Measurements from ENCODE around the gene MRPL20.
"Not testable (repeated sequence)": the region's sequence is repeated elsewhere in the genome, so short reads cannot be mapped to it uniquely, and the experiment has no call there.

The MRPL20 gene

GRCh38 chr1:1437033-1437903 lies 30.2 kb upstream of the MRPL20 start:
- no peak for DNase-seq (ENCODE audit: low read depth in 2 of 2)

- no peak for DNase-seq (ENCODE audit: low read depth in 2 of 2)
These were observed 29.5 kb upstream of the MRPL20 start for GRCh38 chr1:1436630-1437032.

GRCh38 chr1:1435911-1436629 lies 29.0 kb upstream of the MRPL20 start:
- no peak for DNase-seq (ENCODE audit: low read depth in 2 of 2)

GRCh38 chr1:1435106-1435903 lies 28.2 kb upstream of the MRPL20 start, which contains the start of gene VWA1:
Gene VWA1, plus strand, starts transcription at chr1:1435690. Its CDS starts 59 bp downstream, at chr1:1435749.
- peak; percentile 54 to 56 for DNase-seq (ENCODE audit: low read depth in 2 of 2)

- DNase-seq (ENCODE audit: low read depth in 2 of 2): no peak
These were observed 27.7 kb upstream of the MRPL20 start for GRCh38 chr1:1434824-1435105.

- DNase-seq (ENCODE audit: low read depth in 2 of 2): no peak
These were observed 27.2 kb upstream of the MRPL20 start for GRCh38 chr1:1434131-1434823.

GRCh38 chr1:1433804-1434130 lies 26.7 kb upstream of the MRPL20 start:
- DNase-seq (ENCODE audit: low read depth in 2 of 2): peak; percentile 22 to 62

- DNase-seq (ENCODE audit: low read depth in 2 of 2): no peak
These were observed 26.1 kb upstream of the MRPL20 start for GRCh38 chr1:1432951-1433803.

- DNase-seq (ENCODE audit: low read depth in 2 of 2): no peak
These were observed 25.3 kb upstream of the MRPL20 start for GRCh38 chr1:1432274-1432950.

GRCh38 chr1:1431845-1432273 lies 24.8 kb upstream of the MRPL20 start:
- DNase-seq (ENCODE audit: low read depth in 2 of 2): no peak

GRCh38 chr1:1430992-1431844 lies 24.1 kb upstream of the MRPL20 start:
- no peak for DNase-seq (ENCODE audit: low read depth in 2 of 2)

- no peak for DNase-seq (ENCODE audit: low read depth in 2 of 2)
These were observed 23.3 kb upstream of the MRPL20 start for GRCh38 chr1:1430114-1430982.

GRCh38 chr1:1429671-1430073 lies 22.6 kb upstream of the MRPL20 start:
- no peak for DNase-seq (ENCODE audit: low read depth in 2 of 2)

- not testable (repeated sequence) for DNase-seq (ENCODE audit: low read depth in 2 of 2)
These were observed 21.9 kb upstream of the MRPL20 start for GRCh38 chr1:1428967-1429366.

GRCh38 chr1:1428174-1428573 lies 21.1 kb upstream of the MRPL20 start:
- DNase-seq (ENCODE audit: low read depth in 2 of 2): no peak

- no peak for DNase-seq (ENCODE audit: low read depth in 2 of 2)
These were observed 20.7 kb upstream of the MRPL20 start for GRCh38 chr1:1427820-1428148.

- no peak for DNase-seq (ENCODE audit: low read depth in 2 of 2)
These were observed 20.2 kb upstream of the MRPL20 start for GRCh38 chr1:1427106-1427819.

All from activated CD4-positive, alpha-beta T cell treated with anti-CD3 and anti-CD28 coated beads for 24 hours (primary cell).